HTR-8/SVneo (cell line): ENCODE results near the gene ERN1.

Experiments used
- DNase-seq: peaks from one replicate; pipeline ENCODE4 v3.0.0; 2011; ENCODE audit warnings: low spot score, mixed read lengths; ENCODE audit not compliant: insufficient read length
- FAIRE-seq: peaks from 2 replicates; lab custom pipeline; 2011; peaks lifted over from hg19 to GRCh38; lab: Jason Lieb, UNC

Gene ERN1

DNA sequence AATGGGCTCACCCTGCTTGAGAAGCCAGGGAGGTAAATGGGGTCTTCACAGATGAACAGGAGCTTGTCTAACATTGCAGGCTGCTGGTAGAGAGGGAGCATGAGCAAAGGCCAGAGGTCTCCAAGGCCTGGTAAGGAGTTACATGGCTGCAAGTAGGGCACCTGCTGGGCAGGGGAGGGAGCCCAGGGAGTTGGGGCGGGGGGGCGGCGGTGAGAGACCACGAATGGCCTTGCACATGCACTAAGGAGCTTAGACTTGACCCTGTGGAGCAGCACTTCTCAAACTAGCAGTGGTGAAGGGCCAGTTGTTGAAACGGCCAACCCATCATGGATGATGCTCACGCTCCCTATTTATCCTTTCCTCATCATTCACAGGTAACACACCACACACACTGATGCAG lies 38.4 kb downstream of the ERN1 start:
- FAIRE-seq (no peak), DNase-seq (no peak)

DNA sequence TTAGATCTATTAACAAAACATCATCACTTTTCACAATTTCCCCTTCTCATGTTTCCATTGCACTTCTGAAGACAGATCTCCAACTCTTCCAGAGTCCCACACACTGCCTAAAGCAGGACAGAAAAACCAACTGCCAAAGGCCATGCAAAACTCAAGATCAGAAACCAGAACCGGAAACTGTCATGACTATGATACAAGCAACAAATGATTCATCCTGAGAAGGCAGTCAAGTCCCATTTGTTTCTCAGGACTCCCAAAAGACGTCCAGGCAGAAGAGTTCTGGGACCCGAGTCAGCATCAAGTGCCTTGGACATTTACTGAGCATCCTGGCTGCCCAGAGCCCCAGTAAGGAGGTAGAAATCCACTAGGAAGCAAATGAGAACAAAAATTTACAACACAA lies 38.8 kb downstream of the ERN1 start:
- DNase-seq (no peak), FAIRE-seq (no peak)

GRCh38 chr17:64090144-64090543 lies 39.8 kb downstream of the ERN1 start:
- FAIRE-seq (no peak), DNase-seq (no peak)

DNA sequence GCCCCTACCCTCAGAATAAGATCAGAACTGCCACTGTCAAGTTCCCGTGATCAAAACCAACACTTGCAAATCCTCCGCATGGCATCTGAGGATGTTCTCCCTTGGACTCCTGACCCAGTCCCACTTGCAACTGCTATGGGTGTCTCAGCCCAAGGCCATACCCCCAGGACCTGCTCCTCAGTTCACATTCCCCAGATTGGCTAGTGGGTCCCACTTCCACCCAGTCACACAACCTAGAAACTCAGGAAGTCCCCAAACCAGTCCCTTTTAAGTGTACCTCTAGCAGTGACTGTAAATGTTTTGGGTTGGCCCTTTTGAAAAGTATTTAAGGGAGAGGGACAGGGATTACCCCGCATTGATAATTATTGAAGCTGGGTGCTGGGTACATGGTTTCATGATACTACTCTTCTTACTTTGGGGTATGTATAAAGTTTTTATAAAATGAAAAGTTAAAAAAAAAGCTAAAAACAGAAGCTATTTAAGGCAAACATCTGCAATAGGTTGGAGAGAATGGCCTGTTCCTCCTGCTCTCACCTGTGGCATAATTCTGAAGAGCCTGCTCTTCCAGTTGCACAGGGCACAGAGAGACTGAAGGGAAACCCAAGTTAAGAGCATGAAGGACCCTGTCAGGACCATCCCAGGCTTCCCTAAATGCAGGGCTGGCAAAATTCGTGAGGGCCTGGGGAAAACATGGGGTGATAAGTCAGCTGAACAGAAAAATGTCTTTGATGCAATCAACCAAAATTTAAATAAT lies 42.5 kb downstream of the ERN1 start:
- no peak for FAIRE-seq
- no peak for DNase-seq

DNA sequence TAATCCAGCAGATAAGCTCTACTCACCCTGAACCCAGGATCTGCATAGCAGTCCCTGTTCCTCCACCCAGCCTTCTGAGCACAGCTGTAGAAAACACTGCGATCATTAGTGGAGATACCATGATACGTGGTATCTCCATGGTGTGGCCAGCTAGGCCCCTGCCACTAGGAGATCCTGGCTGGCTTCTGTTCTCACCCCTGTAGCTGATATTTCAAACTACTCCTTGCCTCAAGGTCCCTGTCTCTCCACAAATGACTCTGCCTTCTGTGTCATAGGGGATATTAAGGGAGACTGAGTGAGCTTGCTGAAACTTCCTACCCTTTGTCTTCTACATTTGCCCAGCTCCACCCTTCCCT lies 44.3 kb downstream of the ERN1 start:
- no peak for FAIRE-seq
- DNase-seq, result no peak

GRCh38 chr17:64084940-64085649 lies 44.8 kb downstream of the ERN1 start:
- FAIRE-seq, result no peak

DNA sequence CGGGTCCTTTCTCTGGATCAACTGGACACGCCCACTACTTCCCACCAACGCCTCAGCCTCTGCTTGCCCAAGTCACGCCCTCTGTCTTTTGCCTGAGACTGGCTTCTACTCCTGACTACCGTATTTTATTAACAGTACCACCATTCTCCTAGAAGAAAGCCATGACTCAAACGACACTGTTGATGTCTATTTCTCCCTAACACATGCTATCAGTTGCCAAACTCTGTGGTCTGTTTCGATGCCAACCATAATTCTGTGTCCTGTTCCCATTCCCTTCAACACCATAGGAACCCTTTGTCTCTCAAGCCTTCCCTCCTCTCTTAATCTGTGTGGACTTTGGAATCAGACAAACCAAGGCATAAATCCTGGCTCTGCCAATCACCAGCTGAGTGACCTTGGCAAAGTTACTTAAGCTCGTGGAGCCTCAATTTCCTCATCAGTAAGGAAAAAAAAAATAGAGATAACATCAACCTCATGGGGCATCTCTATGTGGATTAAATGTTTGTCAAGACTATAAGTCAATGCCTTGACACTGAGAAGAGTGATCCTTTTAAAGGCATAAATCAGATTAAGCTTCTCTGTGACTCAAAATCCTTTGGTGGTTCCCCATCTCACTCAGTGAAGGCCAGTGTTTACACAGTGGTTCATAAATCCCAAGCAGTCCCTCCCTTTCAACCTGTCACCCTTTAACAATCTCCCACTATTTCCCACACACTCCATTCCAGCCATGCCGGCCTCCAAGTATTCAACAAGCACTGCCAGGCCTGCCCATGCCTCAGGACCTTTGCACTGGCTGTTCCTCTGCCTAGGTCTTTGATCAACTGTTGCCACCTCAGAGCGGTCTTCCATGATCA lies 45.6 kb downstream of the ERN1 start:
- DNase-seq (no peak), FAIRE-seq (no peak)

More at GRCh38 chr17:64084940-64085649, 44.8 kb downstream of the ERN1 start:
- no peak for DNase-seq

- no peak for FAIRE-seq
- no peak for DNase-seq
These were observed 46.3 kb downstream of the ERN1 start for GRCh38 chr17:64083563-64084085.

DNA sequence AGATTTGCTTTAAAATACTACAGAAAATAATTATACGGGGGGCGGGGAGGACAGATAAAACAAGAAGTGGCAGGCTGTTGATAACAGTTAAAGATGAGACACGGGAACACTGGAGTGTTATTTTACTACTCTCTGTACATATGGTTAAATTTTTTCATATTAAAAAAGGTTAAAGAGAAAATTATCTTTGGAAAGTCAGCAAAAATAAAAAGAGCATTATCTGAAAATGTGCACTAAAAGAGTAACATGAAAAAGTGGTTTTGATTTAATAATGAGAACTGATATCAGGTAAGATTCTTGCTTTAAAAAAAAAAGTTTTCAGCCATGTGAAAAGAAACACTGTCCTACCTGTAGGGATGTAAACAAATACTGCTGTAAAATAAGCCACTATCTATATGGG lies 46.9 kb downstream of the ERN1 start:
- DNase-seq, result no peak
- no peak for FAIRE-seq

DNA sequence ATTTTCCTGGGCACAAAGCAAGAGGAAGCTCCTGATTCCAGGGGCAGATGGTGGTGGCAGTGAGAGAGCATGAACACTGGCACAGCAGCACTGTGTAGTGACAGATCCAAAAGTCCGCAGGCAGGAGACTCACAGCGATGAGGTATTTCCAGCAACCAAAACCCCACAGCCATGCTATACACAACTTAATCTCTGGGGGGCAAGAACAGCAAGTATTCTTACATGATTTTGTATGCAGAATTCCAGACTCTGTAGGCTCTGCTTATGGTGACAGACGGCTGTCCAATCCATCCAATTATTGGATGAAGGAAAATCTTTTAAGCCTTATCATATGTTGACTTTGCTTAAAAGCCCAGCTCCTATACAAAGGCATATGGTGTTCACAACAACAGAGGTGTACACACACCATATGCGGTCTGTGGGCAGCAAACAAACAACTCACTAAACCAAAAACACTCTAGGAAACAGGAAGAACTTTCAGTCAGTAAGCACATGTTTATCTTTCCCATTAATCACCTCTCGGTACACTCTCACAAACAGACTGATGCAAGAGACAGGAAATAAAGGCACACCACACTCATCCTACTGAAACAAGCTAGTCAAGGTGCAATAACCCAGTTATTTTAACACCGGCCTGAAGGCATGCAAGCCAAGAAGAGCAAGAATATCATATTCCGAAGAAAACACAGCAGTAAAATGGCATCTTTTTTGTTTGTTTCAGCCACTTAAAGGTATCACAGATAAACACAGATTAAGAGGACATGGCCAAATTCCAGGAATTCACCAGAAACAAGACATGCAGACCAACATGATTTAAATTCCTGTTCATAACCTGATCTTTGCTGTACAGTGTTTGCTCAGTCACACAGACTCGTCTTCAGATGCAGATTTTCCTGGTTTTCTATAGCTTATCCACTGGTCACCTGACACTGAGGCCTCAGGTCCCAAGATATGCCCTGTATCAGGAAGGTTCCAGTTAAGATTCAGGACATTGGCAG lies 47.8 kb downstream of the ERN1 start:
- DNase-seq (peak; percentile 64), FAIRE-seq (no peak)

DNA sequence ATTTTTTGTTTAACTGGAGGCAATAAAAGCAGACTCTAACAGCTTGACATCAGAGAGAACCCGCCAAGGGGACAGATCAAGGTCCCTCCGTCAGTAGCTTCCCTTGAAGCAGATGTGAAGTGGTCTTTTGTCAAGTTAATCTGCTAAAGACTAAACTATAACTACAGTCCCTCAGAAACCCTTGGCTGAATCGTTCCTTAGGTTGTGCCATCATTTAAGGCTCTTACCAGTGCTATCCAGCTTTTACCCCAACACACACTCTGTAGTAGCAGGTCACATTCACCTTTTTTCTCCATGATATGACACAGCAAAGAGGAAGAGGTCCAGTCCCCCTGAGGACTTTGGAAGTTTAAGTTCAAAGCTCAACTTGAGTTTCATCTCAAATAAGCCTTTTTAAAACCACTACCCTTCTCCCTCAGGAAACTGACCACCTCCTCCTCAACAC lies 49.7 kb downstream of the ERN1 start:
- DNase-seq (no peak), FAIRE-seq (no peak)

DNA sequence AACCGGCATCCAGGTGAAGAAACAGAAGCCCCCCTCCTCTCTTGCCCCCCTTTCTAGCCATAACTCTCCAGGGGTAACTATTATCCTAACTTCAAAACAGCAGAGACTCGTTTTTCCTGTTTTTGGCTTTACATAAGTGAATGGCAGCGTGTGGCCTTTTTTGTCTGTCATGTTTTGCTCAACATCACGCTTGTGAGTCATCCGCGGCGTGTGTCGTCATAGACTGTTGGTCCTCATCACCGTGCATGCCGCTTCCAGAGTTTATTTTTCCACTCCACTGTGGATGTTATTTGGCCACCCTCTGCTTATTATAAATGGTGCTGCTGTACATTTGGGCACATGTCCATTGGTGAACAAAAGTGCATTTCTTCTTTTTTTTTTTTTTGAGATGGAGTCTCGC lies 52.6 kb downstream of the ERN1 start:
- DNase-seq, result no peak

DNA sequence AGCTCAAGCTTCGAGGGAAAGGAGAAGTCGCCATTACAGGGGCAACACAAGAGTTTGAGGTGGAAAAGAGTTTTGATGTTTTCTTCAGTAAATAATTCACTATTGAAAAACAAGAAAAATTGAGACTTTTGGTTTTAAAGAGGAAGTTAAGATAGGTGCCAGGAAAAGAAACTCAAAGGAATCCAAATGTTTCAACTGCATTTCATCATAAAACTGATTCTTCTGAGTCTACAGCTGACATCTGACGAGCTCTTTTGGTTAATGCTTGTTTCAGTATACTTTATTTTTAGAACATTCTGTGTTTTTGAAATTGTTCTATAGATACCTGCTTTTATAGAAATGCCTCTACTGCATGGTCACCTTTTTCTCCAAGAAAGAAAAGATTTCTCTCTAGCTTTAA lies 54.0 kb downstream of the ERN1 start:
- FAIRE-seq (no peak), DNase-seq (no peak)

More for the DNA sequence above, 52.6 kb downstream of the ERN1 start:
- FAIRE-seq, result no peak

DNA sequence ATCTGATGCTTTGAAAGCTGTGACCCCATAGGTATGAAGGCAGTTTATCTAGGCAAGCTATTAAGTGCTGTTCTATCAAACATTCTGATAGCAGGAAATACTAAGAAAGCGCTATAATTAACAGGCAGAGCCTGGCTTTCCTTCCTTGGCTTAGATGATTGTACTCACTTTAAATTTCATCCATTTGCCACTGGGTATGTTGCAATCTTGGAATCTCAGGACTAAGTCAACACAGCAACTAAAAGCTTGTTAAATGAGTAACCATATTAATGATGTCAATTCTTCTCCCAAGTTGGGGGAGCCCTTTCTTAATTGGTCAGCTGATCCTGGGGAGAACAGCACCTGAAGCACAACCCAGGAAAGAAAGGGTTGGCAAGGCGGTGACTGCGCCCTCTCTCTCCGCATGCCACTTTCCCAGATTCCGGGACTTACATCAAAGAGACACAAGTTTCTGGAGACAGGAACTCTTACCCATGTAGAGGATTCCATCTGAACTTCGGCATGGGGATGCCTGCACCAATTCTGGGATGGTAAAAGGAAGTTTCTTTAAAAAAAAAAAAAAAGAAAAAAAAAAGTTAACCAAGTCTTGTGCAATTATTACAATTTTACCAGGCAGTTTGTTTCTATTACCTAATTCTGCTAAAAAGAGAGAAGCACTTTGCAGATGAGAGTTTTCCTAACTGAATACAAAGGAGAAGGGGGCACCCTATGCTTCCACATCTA lies 55.1 kb downstream of the ERN1 start:
- DNase-seq (no peak), FAIRE-seq (no peak)

DNA sequence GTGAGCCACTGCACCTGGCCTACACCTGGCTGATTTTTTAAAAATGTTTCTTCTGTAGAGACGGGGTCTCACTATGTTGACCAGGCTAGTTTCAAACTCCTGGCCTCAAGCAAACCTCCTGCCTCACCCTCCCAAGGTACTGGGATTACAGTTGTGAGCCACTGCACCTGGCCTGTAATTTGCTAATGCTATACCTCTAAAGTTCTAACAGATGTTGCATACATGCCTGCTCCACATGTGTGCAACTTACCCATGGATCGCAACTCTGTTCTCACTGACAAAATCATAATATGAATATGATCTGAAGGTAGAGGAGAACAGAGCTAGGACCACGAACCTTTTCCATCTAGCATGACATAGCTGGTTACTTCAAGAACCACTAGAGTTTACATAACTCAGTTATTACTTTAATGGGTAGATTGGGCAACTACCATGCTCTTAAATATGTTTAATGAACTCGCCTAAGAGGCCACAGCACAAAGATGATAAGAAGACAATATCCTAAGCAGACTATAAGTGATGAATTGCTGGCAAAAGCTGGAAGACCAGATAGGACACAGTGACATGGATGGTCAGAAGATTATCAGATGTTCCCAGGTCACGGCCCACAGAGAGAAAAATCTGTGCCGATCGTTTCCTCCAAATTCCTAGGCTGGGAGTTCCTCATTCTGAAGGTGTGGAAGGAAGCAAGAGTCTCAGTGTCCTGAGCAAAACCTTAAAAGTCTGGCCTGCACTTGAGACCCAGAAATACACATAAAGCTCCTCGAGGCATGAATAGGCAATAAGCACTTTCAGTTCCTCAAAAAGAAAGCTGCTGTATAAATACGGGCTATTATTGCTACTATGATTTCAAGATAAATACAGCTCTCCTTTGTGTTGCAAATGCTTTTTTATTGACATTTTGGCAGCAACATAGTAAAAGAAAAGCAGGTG lies 55.9 kb downstream of the ERN1 start:
- DNase-seq (no peak), FAIRE-seq (no peak)

DNA sequence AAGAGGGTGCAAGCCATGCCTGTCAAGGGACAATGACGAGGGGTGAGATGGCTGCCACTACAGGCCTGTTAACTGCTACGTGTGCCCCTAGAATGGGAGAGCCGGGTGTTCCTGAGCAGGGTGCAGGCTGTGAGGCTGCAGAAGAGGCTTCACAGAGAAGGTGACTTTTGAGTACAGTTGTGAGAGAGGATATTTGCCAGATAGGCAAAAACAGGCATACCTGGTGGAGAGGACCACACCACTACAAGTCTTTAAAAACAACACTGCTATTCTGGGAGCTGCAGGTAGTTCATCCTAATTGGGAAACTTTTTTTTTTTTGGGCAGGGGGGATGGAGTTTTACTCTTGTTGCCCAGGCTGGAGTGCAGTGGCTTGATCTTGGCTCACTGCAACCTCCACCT lies 58.8 kb downstream of the ERN1 start:
- FAIRE-seq (no peak), DNase-seq (no peak)

- FAIRE-seq (no peak), DNase-seq (no peak)
These were observed 59.7 kb downstream of the ERN1 start for GRCh38 chr17:64070213-64070612.

DNA sequence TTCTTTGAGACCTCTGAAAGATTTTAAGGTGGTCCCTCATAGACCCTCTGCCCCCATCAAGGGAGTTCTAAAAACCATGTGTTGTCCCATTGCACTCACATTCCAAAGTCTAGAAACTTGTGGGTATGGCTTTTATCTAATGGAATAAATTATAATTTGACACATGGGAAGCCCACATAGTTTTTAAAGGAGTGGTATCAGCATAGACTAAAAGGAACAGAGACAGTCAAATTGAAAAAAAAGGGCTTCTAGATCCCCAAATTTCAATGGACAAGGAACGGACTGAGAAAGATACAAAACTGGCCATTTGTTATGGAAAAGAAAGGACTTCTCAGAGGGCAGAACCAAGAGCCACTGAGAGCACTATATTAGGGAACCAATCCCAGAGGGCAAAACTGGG lies 60.8 kb downstream of the ERN1 start:
- DNase-seq (no peak), FAIRE-seq (no peak)
